ENCODE results near the gene GALNT2. TPM values are rescaled to one million over a fixed set of nuclear protein-coding genes. Genes with fewer than 3 reads are reported as not detected.

GALNT2 gene
- polyA plus RNA-seq, 2 of the 4 experiments (the other 2 are of a cell fraction), result 66.9 to 114 TPM

GRCh38 chr1:230301822-230302221 is 234.8 kb downstream of the GALNT2 start:
- DNase-seq (ENCODE audit: low read depth in 1 of 2, low spot score in 1 of 2) (no peak), ATAC-seq (no peak), FAIRE-seq (no peak)
- no peak overlapping the region for H3K4me3 ChIP-seq
- CTCF ChIA-PET, result interaction anchor here (0.6 to 1.2 kb wide), 3 partner anchors 10 to 641 kb away, joined by 3 to 4 read pairs (median 3); no protein-coding TSS in a partner anchor
- POLR2A ChIA-PET, result no interaction called here
- H3K4me1 ChIP-seq, result no peaks in the 10 kb centered on the region
- H3K9me3 ChIP-seq, result no peaks in the 10 kb centered on the region
- no peak overlapping the region for H3K27ac ChIP-seq
- H3K4me2 ChIP-seq, result no peak overlapping the region
- TF ChIP-seq RFX5 (IDR thresholded peaks at IDR 0.05) (no peak), HES2 (IDR thresholded peaks at IDR 0.05) (no peak), HOXA7 (CRISPR knock-in tag; IDR thresholded peaks at IDR 0.05) (no peak), CHD2 (IDR thresholded peaks at IDR 0.05; ENCODE audit: low read length, partially characterized antibody) (no peak), ESRRA (IDR thresholded peaks at IDR 0.05; ENCODE audit: borderline replicate concordance, low read length) (no peak), ELK1 (IDR thresholded peaks at IDR 0.05; ENCODE audit: low read depth, low read length) (no peak), FOXS1 (CRISPR knock-in tag; IDR thresholded peaks at IDR 0.05) (no peak), TP53 (CRISPR knock-in tag; IDR thresholded peaks at IDR 0.05) (no peak), SMC3 (IDR thresholded peaks at IDR 0.05) (no peak), ZSCAN20 (CRISPR knock-in tag; IDR thresholded peaks at IDR 0.05) (no peak), CBX2 (IDR thresholded peaks at IDR 0.05; ENCODE audit: borderline replicate concordance, low read depth) (no peak), MAX (IDR thresholded peaks at IDR 0.05) (no peak), ATOH8 (CRISPR knock-in tag; IDR thresholded peaks at IDR 0.05; ENCODE audit: low read depth) (no peak), POLR2AphosphoS2 (conservative IDR thresholded peaks at IDR 0.05; ENCODE audit: low read length) (no peak), E2F6 (IDR thresholded peaks at IDR 0.05; ENCODE audit: borderline replicate concordance, low read depth) (no peak), HDAC2 (IDR thresholded peaks at IDR 0.05) (no peak), USF2 (IDR thresholded peaks at IDR 0.05) (no peak), ZNF302 (CRISPR knock-in tag; IDR thresholded peaks at IDR 0.05) (no peak)
- WGBS (ENCODE audit: missing lambda C conversion rate), result 81% methylated on average over 6 of the region's 6 CpGs

- no peak overlapping the region for H3K4me3 ChIP-seq
- no peak overlapping the region for H3K27ac ChIP-seq
- no peaks in the 10 kb centered on the region for H3K9me3 ChIP-seq
- WGBS (ENCODE audit: missing lambda C conversion rate), result 50% methylated on average over 6 of the region's 6 CpGs
- POLR2A ChIA-PET, result no interaction called here
- DNase-seq (ENCODE audit: low read depth in 1 of 2, low spot score in 1 of 2) (no peak), FAIRE-seq (no peak), ATAC-seq (no peak)
- TF ChIP-seq REST (IDR thresholded peaks at IDR 0.05) (no peak), RAD21 (conservative IDR thresholded peaks at IDR 0.05 in 1 of 2, IDR thresholded peaks at IDR 0.05 in 1 of 2) (peak; percentile 13 to 30; a peak in 1 of 5 replicates), KDM1A (IDR thresholded peaks at IDR 0.05; ENCODE audit: low read depth) (no peak)
- H3K4me2 ChIP-seq, result no peak overlapping the region
- peaks cover 11% of the 10 kb centered on the region for H3K4me1 ChIP-seq
- CTCF ChIA-PET, result interaction anchor here (0.6 to 1.8 kb wide), 5 partner anchors 9 to 642 kb away, joined by 3 to 5 read pairs (median 3); no protein-coding TSS in a partner anchor
Measured at GRCh38 chr1:230303069-230303468, 236.0 kb downstream of the GALNT2 start.

All from A549 (cell line).